Thyroid gland (tissue), 4 donors: Measurements from ENCODE around the gene TPSG1. TPM values are rescaled to one million over a fixed set of nuclear protein-coding genes. Genes with fewer than 3 reads are reported as not detected.
"Not testable (repeated sequence)": the region's sequence is repeated elsewhere in the genome, so short reads cannot be mapped to it uniquely, and the experiment has no call there.

Source experiments
- DNase-seq, 2 donors: peaks; one replicate each; pipeline ENCODE4 v3.0.0-alpha.2; 2019
- H3K27ac ChIP-seq, 3 donors: fragments of 200-600 bp; sonication (generic); 1 replicate in 2 of 3; 2 replicates in 1 of 3; pipeline ENCODE4 v1.5.1; 2016 to 2019; ENCODE audit warnings: mild to moderate bottlenecking in 1 of 3, moderate library complexity in 1 of 3
- H3K27me3 ChIP-seq: fragments of 200-600 bp; sonication (generic); one replicate; pipeline ENCODE4 v1.5.1; 2019
- H3K36me3 ChIP-seq, 2 donors: fragments of 200-600 bp; sonication (generic); one replicate each; pipeline ENCODE4 v1.5.1; 2016 to 2019
- H3K4me1 ChIP-seq, 2 donors: fragments of 200-600 bp; sonication (generic); one replicate each; pipeline ENCODE4 v1.5.1; 2017 to 2019
- H3K4me3 ChIP-seq, 3 donors: fragments of 200-600 bp; sonication (generic); replicated peaks in 1 of 3; 1 replicate in 2 of 3; 2 replicates in 1 of 3; pipeline ENCODE4 v1.5.1; 2016; ENCODE audit warnings: mild to moderate bottlenecking in 1 of 3
- H3K9me3 ChIP-seq: fragments of 200-600 bp; sonication (generic); one replicate; pipeline ENCODE4 v1.5.1; 2017
- CTCF ChIP-seq, 6 experiments: fragments of 200-600 bp in 3 of 6; fragments of 450-650 bp in 3 of 6; sonication (generic) in 3 of 6; IDR thresholded peaks; one replicate each; pipeline ENCODE4 v1.5.1; 2016 to 2019; ENCODE audit warnings: antibody characterized with exemption in 6 of 6, mild to moderate bottlenecking in 2 of 6, inconsistent platforms in 1 of 6, moderate library complexity in 1 of 6
- POLR2A ChIP-seq, 2 donors: fragments of 450-650 bp; IDR thresholded peaks; one replicate each; pipeline ENCODE4 v1.6.1; 2017; ENCODE audit warnings: antibody characterized with exemption in 2 of 2, mild to moderate bottlenecking in 2 of 2, moderate library complexity in 1 of 2
- WGBS, 2 donors: methylation state at CpG; one replicate each; pipeline ENCODE4 v1.1.5; 2017; 5-methylcytosine and 5-hydroxymethylcytosine counted together
- intact Hi-C: fragments of 100-400 bp; cut with DNase I; formaldehyde crosslinking; loops from one replicate; pipeline ENCODE4 v1.15.1; 2023
- total RNA-seq, 4 donors: library from RNA; depleted of rRNA; stranded (reverse); fragments of >200 nt; gene quantifications; one replicate each; pipeline ENCODE4 v1.2.3, GENCODE V29; 2016

Gene TPSG1
- total RNA-seq, 4 donors from 2014 or later: not detected

- DNase-seq: no peak
- TF ChIP-seq CTCF (IDR thresholded peaks at IDR 0.05) (no peak), POLR2A (IDR thresholded peaks at IDR 0.05) (no peak)
- H3K27ac ChIP-seq: no peak overlapping the region
- intact Hi-C loops: loop anchor here (2.0 to 10.0 kb wide), 2 partner anchors 87 to 489 kb away; partner anchors contain the start of gene FBXL16
- no peaks in the 10 kb centered on the region for H3K9me3 ChIP-seq
- H3K36me3 ChIP-seq: no peaks in the 10 kb centered on the region
- H3K27me3 ChIP-seq: no peaks in the 10 kb centered on the region
- 36 to 86% methylated on average over 3 to 8 of the region's 29 CpGs for WGBS, 2 donors
- no peak overlapping the region for H3K4me3 ChIP-seq
- H3K4me1 ChIP-seq: peaks cover 4 to 5% of the 10 kb centered on the region in 2 donors
Measured at GRCh38 chr16:1193825-1194581, 31.1 kb downstream of the TPSG1 start.

- Histone ChIP-seq H3K9me3 (no peaks in the 10 kb centered on the region), H3K27ac (no peak overlapping the region), H3K4me3 (no peak overlapping the region), H3K27me3 (no peaks in the 10 kb centered on the region), H3K36me3 (no peaks in the 10 kb centered on the region), H3K4me1 (peaks cover 4 to 5% of the 10 kb centered on the region in 2 donors)
- no peak for DNase-seq
- intact Hi-C loops: loop anchor here (10.0 kb wide), 1 partner anchor 488 kb away; the partner anchor contains the start of gene FBXL16
- TF ChIP-seq POLR2A (IDR thresholded peaks at IDR 0.05) (no peak), CTCF (IDR thresholded peaks at IDR 0.05) (no peak)
- 85% methylated on average over 20 to 21 of the region's 30 CpGs for WGBS, 2 donors
Measured at GRCh38 chr16:1193143-1193824, 31.8 kb downstream of the TPSG1 start.

DNA sequence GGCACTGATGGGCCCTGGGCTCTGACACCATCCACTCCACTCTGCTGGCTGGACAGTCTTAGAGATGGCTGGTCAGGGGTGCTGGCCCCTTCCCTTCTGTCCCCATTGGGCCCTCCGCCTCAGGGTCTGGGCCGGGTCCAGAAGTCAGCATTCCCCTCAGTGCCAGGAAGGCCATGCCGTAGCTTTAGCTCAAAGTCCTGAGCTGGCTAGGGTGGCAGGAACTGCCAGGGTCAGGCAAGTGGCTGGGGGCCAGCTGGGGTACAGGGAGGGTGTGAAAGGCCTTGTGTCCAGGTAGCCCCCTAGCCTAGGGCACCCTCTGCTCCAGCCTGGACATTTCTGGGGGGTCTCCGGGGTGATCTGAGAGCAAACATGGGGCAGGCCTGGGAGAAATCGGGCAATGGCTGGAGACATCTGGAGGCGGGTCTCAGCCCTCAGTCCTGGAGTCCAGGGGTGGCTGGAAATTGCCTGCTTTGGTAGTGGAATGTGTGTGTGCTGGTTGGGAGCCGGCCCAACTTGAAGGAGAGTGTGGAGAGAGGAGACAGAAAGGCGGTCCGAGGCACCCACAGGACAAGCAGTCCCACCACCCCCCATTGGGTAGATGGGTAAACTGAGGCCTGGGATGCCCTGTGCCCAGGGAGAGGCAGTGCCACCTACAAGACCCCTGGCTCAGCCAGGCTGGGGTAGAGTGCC lies 32.5 kb downstream of the TPSG1 start:
- TF ChIP-seq POLR2A (IDR thresholded peaks at IDR 0.05): no peak
- TF ChIP-seq CTCF (IDR thresholded peaks at IDR 0.05): no peak
- Histone ChIP-seq H3K4me1 (peaks cover 4 to 5% of the 10 kb centered on the region in 2 donors), H3K27ac (no peak overlapping the region), H3K9me3 (no peaks in the 10 kb centered on the region), H3K27me3 (no peaks in the 10 kb centered on the region), H3K36me3 (no peaks in the 10 kb centered on the region), H3K4me3 (no peak overlapping the region)
- WGBS, 2 donors: 75 to 85% methylated on average over 7 to 9 of the region's 9 CpGs
- DNase-seq: no peak
- intact Hi-C loops: loop anchor here (10.0 kb wide), 1 partner anchor 488 kb away; the partner anchor contains the start of gene FBXL16

GRCh38 chr16:1190789-1191188 lies 34.3 kb downstream of the TPSG1 start:
- H3K4me3 ChIP-seq, H3K27ac ChIP-seq, H3K4me1 ChIP-seq, H3K36me3 ChIP-seq, DNase-seq, H3K9me3 ChIP-seq, H3K27me3 ChIP-seq: not testable (repeated sequence)
- intact Hi-C loops: loop anchor here (10.0 kb wide), 1 partner anchor 486 kb away; the partner anchor contains the start of gene FBXL16
- WGBS, 2 donors: 100% methylated on average over 2 of the region's 11 CpGs; no CpG with 5 or more reads in 1 of the 2 donors

DNA sequence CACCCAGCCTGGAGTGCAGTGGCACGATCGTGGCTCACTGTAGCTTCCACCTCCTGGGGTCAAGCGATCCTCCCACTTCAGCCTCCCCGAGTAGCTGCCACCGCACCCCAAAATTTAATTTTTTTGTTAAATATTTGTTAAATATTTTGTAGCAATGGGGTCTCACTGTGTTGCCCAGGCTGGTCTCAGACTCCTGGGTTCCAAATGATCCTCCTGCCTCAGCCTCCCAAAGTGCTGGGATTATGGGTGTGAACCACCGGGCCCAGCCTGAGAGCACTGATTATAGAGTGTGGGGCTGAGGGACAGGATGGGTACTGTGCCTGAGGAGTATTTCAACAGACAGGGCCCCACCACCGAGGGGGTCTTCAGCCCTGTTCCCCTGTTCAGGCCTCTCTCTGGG lies 35.6 kb downstream of the TPSG1 start:
- 71 to 74% methylated on average over 6 to 7 of the region's 7 CpGs for WGBS, 2 donors
- no peaks in the 10 kb centered on the region for H3K36me3 ChIP-seq
- H3K27me3 ChIP-seq: no peaks in the 10 kb centered on the region
- no peak overlapping the region for H3K27ac ChIP-seq
- DNase-seq: no peak
- H3K4me3 ChIP-seq: no peak overlapping the region
- no peak for TF ChIP-seq POLR2A (IDR thresholded peaks at IDR 0.05)
- TF ChIP-seq CTCF (IDR thresholded peaks at IDR 0.05): no peak
- intact Hi-C loops: no loop called here
- H3K4me1 ChIP-seq: no peaks in the 10 kb centered on the region
- H3K9me3 ChIP-seq: no peaks in the 10 kb centered on the region
